GM19240 (cell line): Measurements from ENCODE around the gene F11R.
"Not testable (repeated sequence)": the region's sequence is repeated elsewhere in the genome, so short reads cannot be mapped to it uniquely, and the experiment has no call there.

Experiments used
- DNase-seq: peaks from one replicate; pipeline ENCODE4 v3.0.0; 2011; ENCODE audit warnings: low spot score; ENCODE audit not compliant: insufficient read length

The F11R gene

GRCh38 chr1:161044535-161044907, 23.6 kb upstream of the F11R start:
- DNase-seq: no peak

GRCh38 chr1:161039546-161039945, 18.6 kb upstream of the F11R start:
- DNase-seq: no peak

DNA sequence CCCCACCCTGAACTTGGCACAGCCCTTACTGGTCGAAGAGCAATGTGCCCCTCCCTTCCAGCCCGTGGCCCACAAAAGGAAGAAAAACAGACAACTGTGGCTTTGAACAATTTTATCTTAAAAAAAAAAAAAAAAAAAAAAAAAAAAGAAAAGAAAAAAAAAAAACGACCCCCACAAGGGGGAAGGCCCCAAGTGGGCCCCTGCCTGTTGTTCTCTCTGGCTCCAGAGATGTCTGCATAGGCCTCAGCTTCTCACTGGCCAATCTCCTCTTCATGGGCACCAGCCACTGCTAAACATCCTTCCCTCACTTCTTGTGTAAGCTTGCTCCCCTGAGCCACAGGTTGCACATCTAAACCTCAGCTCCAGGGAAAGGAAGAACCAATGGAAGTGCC, 18.2 kb upstream of the F11R start:
- DNase-seq: no peak

- DNase-seq: peak; percentile 90
Observed at GRCh38 chr1:161038523-161039153, 17.7 kb upstream of the F11R start, which contains the start of gene TSTD1. Gene TSTD1 (minus strand): TSS chr1:161038964. CDS start chr1:161038889, 75 bp downstream.

- DNase-seq: no peak
Observed at GRCh38 chr1:161037661-161038522, 16.9 kb upstream of the F11R start.

- DNase-seq: no peak
Observed at GRCh38 chr1:161033751-161034150, 12.8 kb upstream of the F11R start.

DNA sequence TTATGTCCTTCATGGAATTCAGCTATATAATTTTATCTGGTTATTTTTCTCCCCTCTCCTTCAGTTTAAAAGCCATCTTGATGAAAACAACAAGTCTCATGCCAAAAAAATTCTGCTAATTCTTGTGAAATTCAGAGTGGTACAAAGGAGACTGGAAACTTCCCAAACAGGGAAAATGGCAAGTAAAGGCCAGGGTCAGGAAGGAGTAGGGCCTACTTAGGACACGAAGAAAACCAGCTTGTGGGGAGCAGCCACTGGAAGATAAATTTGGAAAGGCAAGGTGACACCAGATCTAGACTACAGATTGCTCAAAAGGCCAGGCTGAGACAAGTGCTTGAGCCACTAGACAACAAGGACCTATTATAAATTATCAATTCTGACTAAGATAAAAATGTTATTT, 11.5 kb upstream of the F11R start:
- DNase-seq: no peak

DNA sequence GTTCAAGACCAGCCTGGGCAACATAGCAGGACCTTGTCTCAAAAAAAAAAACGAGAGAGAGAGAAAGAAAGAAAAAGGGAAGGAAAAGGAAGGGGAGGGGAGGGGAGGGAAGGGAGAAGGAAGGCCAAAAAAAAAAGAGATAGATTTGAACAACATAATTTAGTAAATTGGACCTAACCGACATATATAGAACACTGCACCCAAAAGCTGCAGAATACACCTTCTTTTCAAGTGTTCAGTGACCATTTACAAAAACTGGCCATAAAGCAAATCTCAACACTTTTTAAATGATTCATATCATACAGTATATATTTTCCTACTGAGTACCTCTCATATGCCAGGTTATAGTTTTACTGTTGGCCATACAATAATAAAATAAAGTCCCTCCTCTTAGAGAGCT, 10.9 kb upstream of the F11R start:
- no peak for DNase-seq

- not testable (repeated sequence) for DNase-seq
Observed at GRCh38 chr1:161029466-161029865, 8.5 kb upstream of the F11R start.

DNA sequence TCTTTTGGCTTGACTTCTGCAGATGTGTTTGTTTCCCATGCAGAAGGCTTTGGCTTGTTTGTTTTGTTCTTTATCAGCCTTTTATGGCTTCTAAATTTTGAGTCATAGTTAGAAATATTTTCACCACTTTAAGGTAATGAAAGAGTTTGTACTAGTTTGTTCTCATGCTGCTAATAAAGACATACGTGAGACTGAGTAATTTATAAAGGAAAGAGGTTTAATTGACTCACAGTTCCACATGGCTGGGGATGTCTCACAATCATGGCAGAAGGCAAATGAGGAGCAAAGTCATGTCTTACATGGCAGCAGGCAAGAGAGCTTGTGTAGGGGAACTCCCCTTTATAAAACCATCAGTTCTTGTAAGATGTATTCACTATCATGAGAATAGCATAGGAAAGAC, 6.0 kb upstream of the F11R start:
- DNase-seq: not testable (repeated sequence)

DNA sequence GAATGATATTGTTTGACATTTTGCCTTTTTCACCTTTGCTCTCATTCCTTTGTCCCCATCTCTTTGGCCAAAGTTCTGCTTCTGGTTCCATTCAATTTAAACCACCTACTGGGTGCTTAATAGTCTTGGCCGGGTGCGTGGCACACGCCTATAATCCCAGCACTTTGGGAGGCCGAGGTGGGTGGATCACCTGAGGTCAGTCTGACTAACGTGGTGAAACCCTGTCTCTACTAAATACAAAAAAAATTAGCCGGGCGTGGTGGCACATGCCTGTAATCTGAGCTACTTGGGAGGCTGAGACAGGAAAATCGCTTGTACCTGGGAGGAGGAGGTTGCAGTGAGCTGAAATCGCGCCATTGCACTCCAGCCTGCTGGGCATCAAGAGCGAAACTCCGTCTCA, 1.5 kb upstream of the F11R start:
- DNase-seq: not testable (repeated sequence)

DNA sequence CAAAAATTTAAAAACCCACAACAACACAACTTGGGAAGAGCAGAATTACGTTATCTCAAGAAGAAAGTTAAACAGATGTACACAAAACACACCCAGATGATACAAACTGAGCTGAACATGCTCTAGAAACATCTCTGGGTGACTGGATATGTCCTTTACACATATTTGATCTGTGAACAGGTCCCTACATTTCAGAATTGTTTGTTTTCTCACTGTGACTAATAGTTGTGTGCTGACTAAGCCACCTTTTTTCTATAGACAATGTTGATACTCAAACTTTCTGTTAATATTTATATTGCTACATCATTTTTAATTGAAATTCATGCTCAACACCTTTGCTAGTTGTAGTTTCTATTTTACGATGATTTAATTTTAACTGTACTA, 1.0 kb upstream of the F11R start:
- DNase-seq: no peak

GRCh38 chr1:161021165-161021969, 415 bp upstream of the F11R start:
- DNase-seq: peak; percentile 87

DNA sequence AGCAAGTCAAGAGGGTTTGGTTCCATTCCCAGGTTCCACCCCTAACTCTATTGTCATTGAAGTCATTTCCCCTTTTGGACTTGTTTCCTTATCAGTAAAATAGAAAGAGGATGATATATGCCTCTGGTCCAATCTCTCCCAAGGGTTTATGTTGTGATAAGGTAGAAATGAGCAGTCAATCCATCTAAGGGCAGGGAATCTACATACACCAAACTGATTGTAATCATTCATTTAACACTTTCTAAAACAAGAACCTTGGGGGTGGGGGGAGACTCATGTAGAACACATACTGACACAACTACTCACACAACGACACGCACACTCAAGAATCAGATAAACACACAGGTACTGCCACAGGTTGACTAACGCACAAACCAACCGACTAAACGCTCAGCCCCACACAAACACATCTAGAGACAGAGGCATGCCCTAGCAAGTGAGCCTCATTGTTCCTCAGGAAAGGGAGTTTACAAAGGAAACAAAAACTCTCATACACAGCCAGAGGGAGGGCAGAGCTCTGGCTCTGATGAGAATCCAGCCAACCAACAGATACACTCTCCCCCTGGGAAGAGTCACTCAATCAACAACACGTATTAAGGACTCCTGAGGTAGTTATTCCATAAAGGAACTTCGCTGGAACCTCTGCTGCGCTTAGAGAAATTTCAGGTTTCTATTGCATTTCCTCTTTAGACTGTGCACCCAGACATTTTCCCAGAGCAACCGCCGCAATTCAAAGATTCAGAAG, 1.0 kb downstream of the F11R start:
- DNase-seq: no peak

- not testable (repeated sequence) for DNase-seq
Observed at GRCh38 chr1:161019111-161019660, 1.8 kb downstream of the F11R start.

DNA sequence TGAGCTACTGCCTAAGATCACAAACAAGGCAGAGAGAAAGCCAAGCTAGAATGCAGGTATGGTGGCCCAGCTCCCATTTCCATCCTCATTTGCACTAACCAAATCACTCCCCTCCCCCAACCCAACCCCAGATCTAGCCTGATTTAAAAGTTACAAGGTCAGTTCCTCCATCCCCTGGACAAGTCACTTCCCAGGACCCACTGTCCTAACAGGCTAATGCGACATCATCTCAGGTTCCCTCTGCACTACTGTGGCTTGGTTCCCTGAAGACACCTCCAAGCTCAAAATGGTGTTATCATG, 2.4 kb downstream of the F11R start:
- no peak for DNase-seq

DNA sequence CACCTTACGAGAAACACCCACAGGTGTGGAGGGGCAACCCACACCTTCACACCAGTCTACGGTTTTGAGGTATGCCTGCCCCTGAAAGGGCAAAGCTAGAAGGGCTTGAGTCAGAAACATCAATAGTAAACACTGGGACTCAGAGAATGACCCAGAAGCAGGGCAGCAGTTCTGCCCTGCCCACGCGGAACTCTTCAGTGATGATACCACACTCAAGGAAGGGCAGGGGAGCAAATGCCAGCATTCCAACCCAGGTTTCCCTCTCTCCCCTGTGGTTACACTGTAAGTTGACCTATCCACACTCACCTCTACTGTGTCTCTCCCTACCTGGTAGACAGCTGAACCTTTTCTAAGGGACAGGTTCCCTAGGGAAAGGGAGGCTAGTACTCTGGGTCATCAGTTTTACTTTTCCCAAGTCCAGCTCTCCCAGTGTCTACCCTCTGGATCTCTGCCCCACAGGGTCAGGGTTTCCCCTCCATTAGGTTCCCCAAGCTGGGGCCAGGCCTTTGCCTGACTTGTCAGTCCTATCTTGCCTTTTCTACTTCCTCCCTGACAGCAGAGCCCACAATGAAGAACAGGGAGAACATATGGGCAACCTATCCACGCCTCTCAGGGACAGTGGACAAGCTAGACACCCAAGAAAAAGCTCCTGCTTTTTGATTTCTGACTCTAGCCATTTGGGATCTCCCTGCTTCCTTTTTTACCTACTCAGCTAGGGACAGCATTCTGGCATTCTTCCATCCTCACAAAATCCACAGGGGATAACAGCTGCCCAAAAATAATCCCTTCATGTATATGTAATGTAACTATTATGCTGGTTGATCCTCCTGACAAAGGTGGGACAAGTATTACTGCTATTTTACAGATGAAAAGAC, 3.0 kb downstream of the F11R start:
- DNase-seq: no peak

DNA sequence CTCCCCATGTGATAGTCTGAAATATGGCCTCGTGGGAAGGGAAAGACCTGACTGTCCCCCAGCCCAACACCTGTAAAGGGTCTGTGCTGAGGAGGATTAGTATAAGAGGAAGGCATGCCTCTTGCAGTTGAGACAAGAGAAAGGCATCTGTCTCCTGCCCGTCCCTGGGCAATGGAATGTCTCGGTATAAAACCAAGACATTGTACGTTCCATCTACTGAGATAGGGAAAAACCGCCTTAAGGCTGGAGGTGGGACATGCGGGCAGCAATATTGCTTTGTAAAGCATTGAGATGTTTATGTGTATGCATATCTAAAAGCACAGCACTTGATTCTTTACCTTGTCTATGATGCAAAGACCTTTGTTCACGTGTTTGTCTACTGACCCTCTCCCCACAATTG, 3.8 kb downstream of the F11R start:
- DNase-seq: not testable (repeated sequence)

DNA sequence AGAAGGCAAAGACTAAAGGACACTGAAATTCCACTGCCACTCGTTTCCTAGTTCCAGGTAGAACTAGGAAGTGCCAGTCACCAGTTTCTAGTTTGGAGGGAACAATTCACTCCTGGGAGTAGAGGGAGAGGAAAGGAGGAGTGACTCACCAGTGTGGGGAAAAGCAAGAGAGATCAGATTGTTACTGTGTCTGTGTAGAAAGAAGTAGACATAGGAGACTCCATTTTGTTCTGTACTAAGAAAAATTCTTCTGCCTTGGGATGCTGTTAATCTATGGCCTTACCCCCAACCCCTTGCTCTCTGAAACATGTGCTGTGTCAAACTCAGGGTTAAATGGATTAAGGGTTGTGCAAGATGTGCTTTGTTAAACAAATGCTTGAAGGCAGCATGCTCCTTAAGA, 4.3 kb downstream of the F11R start:
- not testable (repeated sequence) for DNase-seq

DNA sequence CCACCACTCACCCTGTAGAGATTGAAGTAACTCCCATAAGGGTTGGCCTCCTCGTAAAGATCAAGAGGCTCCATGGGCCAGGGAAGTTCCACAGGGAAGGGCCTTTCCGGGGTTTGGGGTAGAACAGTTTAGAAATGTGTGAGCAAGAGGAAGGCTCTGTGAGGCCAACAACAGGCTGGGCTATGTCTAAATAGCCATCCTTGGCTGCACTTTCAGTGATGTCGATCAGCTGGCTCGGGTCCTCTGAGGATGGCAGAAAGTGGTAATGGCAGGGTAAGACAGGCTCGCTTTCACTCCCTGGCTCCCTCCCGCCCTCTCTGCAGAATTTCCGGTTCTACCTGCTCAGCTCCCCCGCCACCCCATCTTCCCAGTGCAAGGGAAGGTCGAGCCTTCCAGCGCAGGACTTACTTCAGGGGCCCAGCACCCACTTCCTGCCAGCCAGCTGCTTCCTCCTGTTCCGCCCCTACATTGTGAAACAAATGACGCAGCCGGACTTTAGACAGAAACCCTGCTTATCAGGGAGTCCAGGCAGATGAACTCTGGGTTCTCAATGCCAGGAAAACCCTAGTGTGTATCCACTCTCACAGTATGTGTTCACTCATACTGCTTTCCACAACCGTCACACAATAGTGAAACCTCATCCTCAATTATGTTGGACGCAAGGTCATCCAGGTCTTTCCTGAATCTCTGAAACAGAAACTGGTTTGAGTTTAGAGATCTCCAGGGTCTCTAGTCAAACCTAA, 7.3 kb downstream of the F11R start:
- peak; percentile 84 for DNase-seq
